B cell (primary cell): Measurements from ENCODE around the gene JPH3. TPM values are rescaled to one million over a fixed set of nuclear protein-coding genes. Genes with fewer than 3 reads are reported as not detected.
"Not testable (repeated sequence)": the region's sequence is repeated elsewhere in the genome, so short reads cannot be mapped to it uniquely, and the experiment has no call there.

Experiments used
- ATAC-seq: fragments of 200-7000 bp; cut with Tn5 transposase; one replicate; pipeline ENCODE4 v1.10.0; 2021; ENCODE audit warnings: low read depth, mild to moderate bottlenecking, moderate number of reproducible peaks, moderate library complexity
- CTCF ChIA-PET: fragments of 350-600 bp; sonication (Branson Sonifier 250); formaldehyde crosslinking; loops from one replicate; lab custom pipeline; 2021; ENCODE audit warnings: antibody characterized with exemption, inconsistent platforms; lab: Charles Lee
- POLR2A ChIA-PET: fragments of 350-600 bp; sonication (Branson Sonifier 250); formaldehyde crosslinking; loops from one replicate; lab custom pipeline; 2021; ENCODE audit warnings: antibody characterized with exemption; lab: Charles Lee
- DNase-seq: peaks from one replicate; pipeline ENCODE4 v3.0.0; 2013
- H2AFZ ChIP-seq: 2 replicates; pipeline ENCODE4 v1.6.1; 2012; ENCODE audit warnings: mild to moderate bottlenecking, low read depth, low read length; ENCODE audit not compliant: insufficient read depth, poor library complexity, severe bottlenecking
- H3K27ac ChIP-seq, 2 donors: 1 replicate in 1 of 2; 2 replicates in 1 of 2; pipeline ENCODE4 v1.5.1; 2012 to 2013; ENCODE audit warnings: low read length in 2 of 2, mild to moderate bottlenecking in 2 of 2, moderate library complexity in 1 of 2
- H3K27me3 ChIP-seq, 4 experiments: fragments of 200-600 bp in 1 of 4; sonication (generic) in 1 of 4; replicated peaks in 1 of 4; 1 replicate in 2 of 4; 2 replicates in 2 of 4; pipeline versions ENCODE4 v1.6.1 to v1.7.0; 2013 to 2016; ENCODE audit warnings: low read length in 3 of 4, mild to moderate bottlenecking in 2 of 4, mixed read lengths in 1 of 4, moderate library complexity in 1 of 4; ENCODE audit not compliant: insufficient read depth in 4 of 4, control insufficient read depth in 3 of 4; ENCODE audit errors: control extremely low read depth in 1 of 4
- H3K36me3 ChIP-seq, 2 experiments: replicated peaks in 1 of 2; 1 replicate in 1 of 2; 2 replicates in 1 of 2; pipeline versions ENCODE4 v1.6.1 to v1.7.1; 2013; ENCODE audit warnings: low read length in 1 of 2; ENCODE audit not compliant: insufficient read depth in 2 of 2, control insufficient read depth in 1 of 2; ENCODE audit errors: control extremely low read depth in 1 of 2, extremely low read depth in 1 of 2
- H3K4me1 ChIP-seq, 2 donors: fragments of 200-600 bp in 1 of 2; sonication (generic) in 1 of 2; 1 replicate in 1 of 2; 2 replicates in 1 of 2; pipeline versions ENCODE4 v1.5.1 to v1.6.1; 2013 to 2017; ENCODE audit warnings: low read length in 2 of 2; ENCODE audit not compliant: control insufficient read depth in 2 of 2, insufficient read depth in 2 of 2
- H3K4me2 ChIP-seq: replicated peaks from 2 replicates; pipeline ENCODE3; 2012; ENCODE audit warnings: mild to moderate bottlenecking, low read depth, low read length; ENCODE audit not compliant: poor library complexity, severe bottlenecking
- H3K4me3 ChIP-seq, 5 experiments: fragments of 200-600 bp in 1 of 5; sonication (generic) in 1 of 5; 1 replicate in 3 of 5; 2 replicates in 2 of 5; pipeline versions ENCODE4 v1.5.1 to v1.7.0; 2011 to 2016; ENCODE audit warnings: low read length in 4 of 5, mild to moderate bottlenecking in 4 of 5, low read depth in 2 of 5, control low read depth in 1 of 5, moderate library complexity in 1 of 5; ENCODE audit not compliant: insufficient read depth in 1 of 5; ENCODE audit errors: control extremely low read depth in 1 of 5, extremely low read depth in 1 of 5
- H3K79me2 ChIP-seq: fragments of 200-600 bp; sonication (generic); one replicate; pipeline ENCODE4 v1.6.0; 2016; ENCODE audit warnings: low read length; ENCODE audit not compliant: control insufficient read depth, insufficient read depth
- H3K9ac ChIP-seq: fragments of 200-600 bp; sonication (generic); 2 replicates; pipeline ENCODE4 v1.6.1; 2017; ENCODE audit warnings: mild to moderate bottlenecking, low read length, moderate library complexity
- H3K9me3 ChIP-seq, 3 donors: one replicate each; pipeline versions ENCODE4 v1.6.1 to v1.7.1; 2013; ENCODE audit warnings: low read length in 2 of 3; ENCODE audit not compliant: control insufficient read depth in 2 of 3, insufficient read depth in 1 of 3; ENCODE audit errors: control extremely low read depth in 1 of 3
- H4K20me1 ChIP-seq: 2 replicates; pipeline ENCODE4 v1.6.0; 2012; ENCODE audit warnings: mild to moderate bottlenecking, low read length; ENCODE audit not compliant: insufficient read depth, control insufficient read depth, poor library complexity, severe bottlenecking
- H3K27ac Mint-ChIP-seq: one replicate; pipeline ENCODE4 v1.8.0; 2021; ENCODE audit warnings: mixed read lengths
- H3K27me3 Mint-ChIP-seq: one replicate; pipeline ENCODE4 v1.8.0; 2021; ENCODE audit warnings: mixed read lengths
- H3K4me1 Mint-ChIP-seq: one replicate; pipeline ENCODE4 v1.8.0; 2021; ENCODE audit warnings: mixed read lengths
- H3K4me3 Mint-ChIP-seq: one replicate; pipeline ENCODE4 v1.8.0; 2021; ENCODE audit warnings: mixed read lengths
- H3K9me3 Mint-ChIP-seq: one replicate; pipeline ENCODE4 v1.8.0; 2022; ENCODE audit warnings: mixed read lengths; ENCODE audit not compliant: insufficient read depth
- CTCF ChIP-seq: fragments of 200-600 bp; IDR thresholded peaks from one replicate; pipeline ENCODE4 v1.8.0; 2022; ENCODE audit warnings: antibody characterized with exemption, mild to moderate bottlenecking
- EZH2 ChIP-seq: IDR thresholded peaks from 2 replicates; pipeline ENCODE4 v1.6.1; 2012; ENCODE audit warnings: borderline replicate concordance, low read depth, mild to moderate bottlenecking, moderate library complexity, low read length; ENCODE audit not compliant: insufficient read depth, poor library complexity, severe bottlenecking
- WGBS: methylation state at CpG from one replicate; pipeline ENCODE4 v1.1.5; 2013; ENCODE audit warnings: missing lambda C conversion rate; ENCODE audit not compliant: insufficient coverage; 5-methylcytosine and 5-hydroxymethylcytosine counted together
- intact Hi-C: fragments of 100-400 bp; cut with micrococcal nuclease; formaldehyde crosslinking; loops from one replicate; pipeline ENCODE4 v1.10.0; 2022
- polyA plus RNA-seq: library from polyadenylated mRNA; depleted of rRNA; stranded (reverse); fragments of >200 nt; gene quantifications from 2 replicates; pipeline ENCODE4 v1.2.3, GENCODE V29; 2012
- total RNA-seq, 2 donors: library from RNA; stranded (reverse); fragments of 120-200 nt in 1 of 2; gene quantifications; 1 replicate in 1 of 2; 2 replicates in 1 of 2; pipeline versions ENCODE4 v1.2.3 to v1.2.4, GENCODE V29; 2013 to 2022

JPH3 gene
- total and polyA plus RNA-seq, 2 donors (not counting 1 experiment from before 2014, with no cell fraction given): not detected

- no peak overlapping the region for H3K4me3 Mint-ChIP-seq
- no peak overlapping the region for H2AFZ ChIP-seq
- DNase-seq (no peak), ATAC-seq (no peak)
- peaks cover 5% of the 10 kb centered on the region for H3K27me3 Mint-ChIP-seq
- H3K4me3 ChIP-seq: no peak overlapping the region
- intact Hi-C loops: no loop called here
- H3K4me1 Mint-ChIP-seq: peaks cover 5% of the 10 kb centered on the region
- H3K36me3 ChIP-seq: no peaks in the 10 kb centered on the region
- H3K9me3 Mint-ChIP-seq: no peaks in the 10 kb centered on the region
- no peak overlapping the region for H3K27ac Mint-ChIP-seq
- peaks cover 0 to 15% of the 10 kb centered on the region in 2 donors for H3K4me1 ChIP-seq
- no peaks in the 10 kb centered on the region for H4K20me1 ChIP-seq
- H3K27me3 ChIP-seq: peaks cover 0 to 6% (median 0%) of the 10 kb centered on the region in 4 experiments
- POLR2A ChIA-PET: no interaction called here
- no peaks in the 10 kb centered on the region for H3K9me3 ChIP-seq
- WGBS: 89% methylated on average over 17 of the region's 17 CpGs
- no peak overlapping the region for H3K4me2 ChIP-seq
- TF ChIP-seq CTCF: no peak
- TF ChIP-seq EZH2: no peak
- H3K79me2 ChIP-seq: no peaks in the 10 kb centered on the region
- no peak overlapping the region for H3K9ac ChIP-seq
- no peak overlapping the region for H3K27ac ChIP-seq
- CTCF ChIA-PET: no interaction called here
Measured at GRCh38 chr16:87680272-87680644, 78.0 kb downstream of the JPH3 start.

GRCh38 chr16:87681051-87681602 is 78.8 kb downstream of the JPH3 start:
- H3K9me3 ChIP-seq, H3K27ac Mint-ChIP-seq, DNase-seq, CTCF ChIA-PET, H3K4me3 ChIP-seq, intact Hi-C loops, H2AFZ ChIP-seq, H3K4me3 Mint-ChIP-seq, ATAC-seq, H3K9me3 Mint-ChIP-seq, H3K9ac ChIP-seq, POLR2A ChIA-PET, H3K79me2 ChIP-seq, H4K20me1 ChIP-seq, H3K4me1 Mint-ChIP-seq, H3K27me3 Mint-ChIP-seq, H3K27ac ChIP-seq, H3K4me2 ChIP-seq, H3K36me3 ChIP-seq: not testable (repeated sequence)
- WGBS: 92% methylated on average over 60 of the region's 60 CpGs
- Histone ChIP-seq H3K4me1 (peaks cover 0 to 12% of the 10 kb centered on the region in 2 donors), H3K27me3 (peaks cover 0 to 11% (median 0%) of the 10 kb centered on the region in 4 experiments)
